ENCODE measurements around the gene NUP210. TPM values are rescaled to one million over a fixed set of nuclear protein-coding genes. Genes with fewer than 3 reads are reported as not detected.

Gene NUP210
- total and polyA plus RNA-seq, 3 donors from 2014 or later, result 26.2 to 44.0 (median 37.4) TPM

- intact Hi-C loops (cut with DNase I; ENCODE audit: low total_unique reads), result no loop called here
- Histone ChIP-seq H3K27ac (no peak overlapping the region), H3K36me3 (ENCODE audit: low read depth, missing control alignments) (no peaks in the 10 kb centered on the region), H3K9me3 (no peaks in the 10 kb centered on the region), H3K4me1 (peaks cover 2% of the 10 kb centered on the region), H3K27me3 (no peaks in the 10 kb centered on the region), H3K4me3 (no peak overlapping the region)
- no peak for DNase-seq
- WGBS, 2 donors, result 93 to 97% methylated on average over 2 to 5 of the region's 5 CpGs
- no peak for TF ChIP-seq CTCF (IDR thresholded peaks at IDR 0.05)
- TF ChIP-seq POLR2A (IDR thresholded peaks at IDR 0.05), result no peak
These were observed 66.6 kb downstream of the NUP210 start for GRCh38 chr3:13353506-13353905.

GRCh38 chr3:13352621-13353131, 67.4 kb downstream of the NUP210 start:
- H3K36me3 ChIP-seq (ENCODE audit: low read depth, missing control alignments), result no peaks in the 10 kb centered on the region

GRCh38 chr3:13349823-13350222, 70.3 kb downstream of the NUP210 start:
- 93 to 94% methylated on average over 3 of the region's 3 CpGs for WGBS, 2 donors
- H3K4me1 ChIP-seq, result peaks cover 4% of the 10 kb centered on the region
- intact Hi-C loops (cut with DNase I; ENCODE audit: low total_unique reads), result no loop called here
- no peaks in the 10 kb centered on the region for H3K27me3 ChIP-seq
- no peak for TF ChIP-seq POLR2A (IDR thresholded peaks at IDR 0.05)
- no peak for TF ChIP-seq CTCF (IDR thresholded peaks at IDR 0.05)
- H3K4me3 ChIP-seq, result no peak overlapping the region
- H3K27ac ChIP-seq, result no peak overlapping the region
- no peaks in the 10 kb centered on the region for H3K9me3 ChIP-seq
- H3K36me3 ChIP-seq (ENCODE audit: low read depth, missing control alignments), result no peaks in the 10 kb centered on the region
- DNase-seq, result no peak

More at GRCh38 chr3:13352621-13353131, 67.4 kb downstream of the NUP210 start:
- intact Hi-C loops (cut with DNase I; ENCODE audit: low total_unique reads), result no loop called here
- Histone ChIP-seq H3K9me3 (no peaks in the 10 kb centered on the region), H3K27ac (no peak overlapping the region), H3K27me3 (no peaks in the 10 kb centered on the region), H3K4me3 (no peak overlapping the region), H3K4me1 (peaks cover 4% of the 10 kb centered on the region)
- no peak for TF ChIP-seq POLR2A (IDR thresholded peaks at IDR 0.05)
- no peak for TF ChIP-seq CTCF (IDR thresholded peaks at IDR 0.05)
- DNase-seq, result no peak
- 73 to 90% methylated on average over 2 to 7 of the region's 7 CpGs for WGBS, 2 donors

- 50 to 57% methylated on average over 12 to 13 of the region's 13 CpGs for WGBS, 2 donors
- peaks cover 4% of the 10 kb centered on the region for H3K4me1 ChIP-seq
- no peak overlapping the region for H3K27ac ChIP-seq
These were observed 71.3 kb downstream of the NUP210 start for GRCh38 chr3:13348661-13349396.

More at GRCh38 chr3:13348661-13349396, 71.3 kb downstream of the NUP210 start:
- Histone ChIP-seq H3K4me3 (no peak overlapping the region), H3K9me3 (no peaks in the 10 kb centered on the region), H3K36me3 (ENCODE audit: low read depth, missing control alignments) (no peaks in the 10 kb centered on the region), H3K27me3 (no peaks in the 10 kb centered on the region)
- intact Hi-C loops (cut with DNase I; ENCODE audit: low total_unique reads), result no loop called here
- no peak for DNase-seq
- TF ChIP-seq CTCF (IDR thresholded peaks at IDR 0.05) (no peak), POLR2A (IDR thresholded peaks at IDR 0.05) (no peak)

All from testis (tissue), 3 donors.